ENCODE measurements around the gene AARS2. TPM values are rescaled to one million over a fixed set of nuclear protein-coding genes. Genes with fewer than 3 reads are reported as not detected.
"Not testable (repeated sequence)": the region's sequence is repeated elsewhere in the genome, so short reads cannot be mapped to it uniquely, and the experiment has no call there.

Gene AARS2
- total and polyA plus RNA-seq, 4 donors = 1.9 to 9.6 (median 6.9) TPM

DNA sequence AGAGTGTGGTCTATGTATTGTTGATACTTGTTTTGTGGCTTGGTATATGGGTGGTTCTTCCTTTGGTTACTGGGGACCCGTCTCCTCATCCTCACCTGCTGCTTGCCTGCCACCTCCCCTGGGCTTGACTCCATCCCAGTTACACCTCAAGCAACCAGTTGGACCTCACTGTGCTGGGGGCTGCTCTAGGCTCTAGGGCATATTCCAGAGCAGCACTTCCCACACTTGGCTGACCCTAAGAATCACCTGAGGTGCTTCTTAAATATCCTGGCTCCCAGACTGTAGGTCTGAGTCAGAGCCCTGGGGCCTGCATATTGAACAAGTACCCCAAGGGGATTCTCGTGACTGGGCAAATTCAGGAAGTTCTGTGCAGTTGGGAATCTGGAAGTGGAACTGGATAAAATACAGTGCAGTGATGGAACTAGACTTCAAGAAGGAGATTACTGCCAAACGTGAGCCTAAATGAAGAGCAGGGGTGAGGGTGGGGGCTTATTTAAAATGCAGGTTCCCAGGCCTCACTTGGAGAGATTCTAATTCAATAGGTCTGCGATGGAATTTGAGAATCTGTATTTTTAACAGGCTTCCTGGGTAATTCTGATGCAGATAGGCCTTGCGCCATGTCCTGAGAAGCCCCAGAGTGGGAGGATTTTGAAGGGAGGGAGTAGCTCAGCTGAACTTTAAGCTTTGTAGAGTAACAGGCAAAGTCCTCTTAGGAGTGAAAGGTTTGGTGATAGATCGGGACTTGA, 36.9 kb upstream of the AARS2 start:
- 49% methylated on average over 6 of the region's 6 CpGs for WGBS
- peak overlapping the region; percentile 36 to 64 for H3K27ac ChIP-seq (ENCODE audit: low read depth in 1 of 2, low read length in 2 of 2)

GRCh38 chr6:44346818-44347217, 33.7 kb upstream of the AARS2 start:
- not testable (repeated sequence) for H3K27ac ChIP-seq (ENCODE audit: low read depth in 1 of 2, low read length in 2 of 2); H3K36me3 ChIP-seq (ENCODE audit: control insufficient read depth in 4 of 4, insufficient read depth in 3 of 4, low read depth in 1 of 4, low read length in 3 of 4); H3K9me3 ChIP-seq (ENCODE audit: control insufficient read depth in 4 of 4, low read length in 3 of 4); H3K27me3 ChIP-seq (ENCODE audit: control insufficient read depth in 4 of 4, insufficient read depth in 4 of 4, low read length in 3 of 4); DNase-seq (ENCODE audit: low spot score); H3K4me3 ChIP-seq (ENCODE audit: low read depth in 1 of 3, low read length in 3 of 3); H3K9ac ChIP-seq (ENCODE audit: low read depth in 1 of 2, low read length in 2 of 2)
- 82% methylated on average over 4 of the region's 4 CpGs for WGBS
- H3K4me1 ChIP-seq (ENCODE audit: control insufficient read depth in 4 of 4, insufficient read depth in 4 of 4, low read length in 3 of 4) = peaks cover 2 to 21% (median 12%) of the 10 kb centered on the region in 4 donors

More for the DNA sequence above, 36.9 kb upstream of the AARS2 start:
- Histone ChIP-seq H3K27me3 (ENCODE audit: control insufficient read depth in 4 of 4, insufficient read depth in 4 of 4, low read length in 3 of 4) (no peaks in the 10 kb centered on the region), H3K9ac (ENCODE audit: low read depth in 1 of 2, low read length in 2 of 2) (no peak overlapping the region), H3K36me3 (ENCODE audit: control insufficient read depth in 4 of 4, insufficient read depth in 3 of 4, low read depth in 1 of 4, low read length in 3 of 4) (no peaks in the 10 kb centered on the region), H3K9me3 (ENCODE audit: control insufficient read depth in 4 of 4, low read length in 3 of 4) (no peaks in the 10 kb centered on the region), H3K4me3 (ENCODE audit: low read depth in 1 of 3, low read length in 3 of 3) (no peak overlapping the region), H3K4me1 (ENCODE audit: control insufficient read depth in 4 of 4, insufficient read depth in 4 of 4, low read length in 3 of 4) (peaks cover 2 to 13% (median 10%) of the 10 kb centered on the region in 4 donors)
- TF ChIP-seq, protein P1, sequence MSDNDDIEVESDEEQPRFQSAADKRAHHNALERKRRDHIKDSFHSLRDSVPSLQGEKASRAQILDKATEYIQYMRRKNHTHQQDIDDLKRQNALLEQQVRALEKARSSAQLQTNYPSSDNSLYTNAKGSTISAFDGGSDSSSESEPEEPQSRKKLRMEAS (IDR thresholded peaks at IDR 0.05) = peak; percentile 48
- TF ChIP-seq TAF1 (conservative IDR thresholded peaks at IDR 0.05) (no peak), GABPA (IDR thresholded peaks at IDR 0.05 in 1 of 2, conservative IDR thresholded peaks at IDR 0.05 in 1 of 2) (no peak), RAD21 (IDR thresholded peaks at IDR 0.05) (peak; percentile 18 to 51), HNF4A (conservative IDR thresholded peaks at IDR 0.05) (peak; percentile 97), FOXA2 (IDR thresholded peaks at IDR 0.05) (no peak), JUND (IDR thresholded peaks at IDR 0.05) (peak in 1 of 2 donors; percentile 27), YY1 (IDR thresholded peaks at IDR 0.05) (peak; percentile 76), ZBTB33 (IDR thresholded peaks at IDR 0.05) (peak; percentile 88), CTCF (IDR thresholded peaks at IDR 0.05; ENCODE audit: low read depth, low read length, missing input control) (no peak), HNF4G (IDR thresholded peaks at IDR 0.05) (peak; percentile 84), EGR1 (IDR thresholded peaks at IDR 0.05; ENCODE audit: low read depth in 2 of 2) (peak in 1 of 2 donors; percentile 56), RXRA (IDR thresholded peaks at IDR 0.05) (peak; percentile 71 to 77), SP1 (IDR thresholded peaks at IDR 0.05) (peak; percentile 94), ATF3 (IDR thresholded peaks at IDR 0.05) (no peak), FOXA1 (IDR thresholded peaks at IDR 0.05) (no peak), NR2F2 (IDR thresholded peaks at IDR 0.05) (no peak)
- TF ChIP-seq, protein P2, sequence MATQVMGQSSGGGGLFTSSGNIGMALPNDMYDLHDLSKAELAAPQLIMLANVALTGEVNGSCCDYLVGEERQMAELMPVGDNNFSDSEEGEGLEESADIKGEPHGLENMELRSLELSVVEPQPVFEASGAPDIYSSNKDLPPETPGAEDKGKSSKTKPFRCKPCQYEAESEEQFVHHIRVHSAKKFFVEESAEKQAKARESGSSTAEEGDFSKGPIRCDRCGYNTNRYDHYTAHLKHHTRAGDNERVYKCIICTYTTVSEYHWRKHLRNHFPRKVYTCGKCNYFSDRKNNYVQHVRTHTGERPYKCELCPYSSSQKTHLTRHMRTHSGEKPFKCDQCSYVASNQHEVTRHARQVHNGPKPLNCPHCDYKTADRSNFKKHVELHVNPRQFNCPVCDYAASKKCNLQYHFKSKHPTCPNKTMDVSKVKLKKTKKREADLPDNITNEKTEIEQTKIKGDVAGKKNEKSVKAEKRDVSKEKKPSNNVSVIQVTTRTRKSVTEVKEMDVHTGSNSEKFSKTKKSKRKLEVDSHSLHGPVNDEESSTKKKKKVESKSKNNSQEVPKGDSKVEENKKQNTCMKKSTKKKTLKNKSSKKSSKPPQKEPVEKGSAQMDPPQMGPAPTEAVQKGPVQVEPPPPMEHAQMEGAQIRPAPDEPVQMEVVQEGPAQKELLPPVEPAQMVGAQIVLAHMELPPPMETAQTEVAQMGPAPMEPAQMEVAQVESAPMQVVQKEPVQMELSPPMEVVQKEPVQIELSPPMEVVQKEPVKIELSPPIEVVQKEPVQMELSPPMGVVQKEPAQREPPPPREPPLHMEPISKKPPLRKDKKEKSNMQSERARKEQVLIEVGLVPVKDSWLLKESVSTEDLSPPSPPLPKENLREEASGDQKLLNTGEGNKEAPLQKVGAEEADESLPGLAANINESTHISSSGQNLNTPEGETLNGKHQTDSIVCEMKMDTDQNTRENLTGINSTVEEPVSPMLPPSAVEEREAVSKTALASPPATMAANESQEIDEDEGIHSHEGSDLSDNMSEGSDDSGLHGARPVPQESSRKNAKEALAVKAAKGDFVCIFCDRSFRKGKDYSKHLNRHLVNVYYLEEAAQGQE (IDR thresholded peaks at IDR 0.05) = peak; percentile 44
- DNase-seq (ENCODE audit: low spot score) = no peak
